AG10803 (cell line): Measurements from ENCODE around the gene UBTD1.
"Not testable (repeated sequence)": the region's sequence is repeated elsewhere in the genome, so short reads cannot be mapped to it uniquely, and the experiment has no call there.

Source experiments
- DNase-seq: peaks from one replicate; pipeline ENCODE4 v3.0.0; 2010; ENCODE audit warnings: low read depth
- H3K4me3 ChIP-seq: 2 replicates; pipeline ENCODE4 v1.5.1; 2011; ENCODE audit warnings: mild to moderate bottlenecking, low read length, control low read depth
- TF ChIP-seq, protein P1 (sequence below): conservative IDR thresholded peaks from 2 replicates; pipeline ENCODE4 v1.5.1; 2011; ENCODE audit warnings: mild to moderate bottlenecking, low read length, control low read depth, inconsistent platforms

Gene UBTD1

GRCh38 chr10:97466755-97467154 is 32.0 kb upstream of the UBTD1 start:
- peak; percentile 37 for DNase-seq
- no peak overlapping the region for H3K4me3 ChIP-seq
- TF ChIP-seq, protein P1, sequence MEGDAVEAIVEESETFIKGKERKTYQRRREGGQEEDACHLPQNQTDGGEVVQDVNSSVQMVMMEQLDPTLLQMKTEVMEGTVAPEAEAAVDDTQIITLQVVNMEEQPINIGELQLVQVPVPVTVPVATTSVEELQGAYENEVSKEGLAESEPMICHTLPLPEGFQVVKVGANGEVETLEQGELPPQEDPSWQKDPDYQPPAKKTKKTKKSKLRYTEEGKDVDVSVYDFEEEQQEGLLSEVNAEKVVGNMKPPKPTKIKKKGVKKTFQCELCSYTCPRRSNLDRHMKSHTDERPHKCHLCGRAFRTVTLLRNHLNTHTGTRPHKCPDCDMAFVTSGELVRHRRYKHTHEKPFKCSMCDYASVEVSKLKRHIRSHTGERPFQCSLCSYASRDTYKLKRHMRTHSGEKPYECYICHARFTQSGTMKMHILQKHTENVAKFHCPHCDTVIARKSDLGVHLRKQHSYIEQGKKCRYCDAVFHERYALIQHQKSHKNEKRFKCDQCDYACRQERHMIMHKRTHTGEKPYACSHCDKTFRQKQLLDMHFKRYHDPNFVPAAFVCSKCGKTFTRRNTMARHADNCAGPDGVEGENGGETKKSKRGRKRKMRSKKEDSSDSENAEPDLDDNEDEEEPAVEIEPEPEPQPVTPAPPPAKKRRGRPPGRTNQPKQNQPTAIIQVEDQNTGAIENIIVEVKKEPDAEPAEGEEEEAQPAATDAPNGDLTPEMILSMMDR = no peak

GRCh38 chr10:97468162-97468561 is 30.6 kb upstream of the UBTD1 start:
- TF ChIP-seq, protein P1 = no peak
- H3K4me3 ChIP-seq = no peak overlapping the region
- no peak for DNase-seq

GRCh38 chr10:97468781-97469180 is 29.9 kb upstream of the UBTD1 start:
- not testable (repeated sequence) for DNase-seq, H3K4me3 ChIP-seq

GRCh38 chr10:97474918-97475317 is 23.8 kb upstream of the UBTD1 start:
- DNase-seq = no peak
- TF ChIP-seq, protein P1 = no peak
- no peak overlapping the region for H3K4me3 ChIP-seq

- no peak overlapping the region for H3K4me3 ChIP-seq
- TF ChIP-seq, protein P1 = no peak
- peak; percentile 90 for DNase-seq
These were observed 22.7 kb upstream of the UBTD1 start for GRCh38 chr10:97475936-97476594.

DNA sequence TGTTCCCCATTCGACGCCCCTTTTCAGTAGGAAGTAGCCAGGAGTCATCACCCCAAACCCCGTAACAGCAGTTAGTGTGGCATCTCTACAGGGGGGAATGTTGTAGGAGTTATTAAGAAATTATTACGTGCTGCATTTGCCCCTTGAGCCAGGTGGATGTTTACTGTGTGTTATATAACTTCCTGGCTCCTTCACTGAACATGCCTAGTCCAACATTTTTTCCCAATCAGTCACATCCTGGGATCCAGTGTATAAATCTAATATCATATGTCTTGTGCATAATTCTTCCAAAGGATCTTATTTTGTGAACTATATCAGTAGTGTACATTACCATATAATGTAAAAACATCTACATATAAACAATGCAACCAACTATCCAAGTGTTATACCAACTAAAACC is 19.3 kb upstream of the UBTD1 start:
- not testable (repeated sequence) for H3K4me3 ChIP-seq, DNase-seq

GRCh38 chr10:97479939-97480338 is 18.8 kb upstream of the UBTD1 start:
- no peak overlapping the region for H3K4me3 ChIP-seq
- TF ChIP-seq, protein P1 = no peak
- DNase-seq = no peak

- TF ChIP-seq, protein P1 = no peak
- DNase-seq = no peak
- no peak overlapping the region for H3K4me3 ChIP-seq
These were observed 17.7 kb upstream of the UBTD1 start for GRCh38 chr10:97481071-97481470.
